Left forelimb (tissue), 1 donor: Measurements from ENCODE around the gene RET.

Experiments
- DNase-seq: peaks from one replicate; pipeline ENCODE4 v3.0.0-alpha.2; 2018; ENCODE audit warnings: low spot score

The RET gene

DNA sequence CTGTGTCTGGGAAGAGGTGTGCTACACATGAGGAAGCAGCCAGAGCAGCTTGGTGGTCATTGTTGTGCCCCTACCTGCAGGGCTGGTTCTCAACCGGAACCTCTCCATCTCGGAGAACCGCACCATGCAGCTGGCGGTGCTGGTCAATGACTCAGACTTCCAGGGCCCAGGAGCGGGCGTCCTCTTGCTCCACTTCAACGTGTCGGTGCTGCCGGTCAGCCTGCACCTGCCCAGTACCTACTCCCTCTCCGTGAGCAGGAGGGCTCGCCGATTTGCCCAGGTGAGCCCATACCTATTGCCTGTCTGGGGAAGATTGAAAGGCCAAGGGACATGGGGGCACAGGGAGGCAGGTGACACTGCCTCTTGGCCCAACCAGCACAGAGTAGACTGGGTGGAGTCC is 32.1 kb downstream of the RET start:
- DNase-seq, result no peak

DNA sequence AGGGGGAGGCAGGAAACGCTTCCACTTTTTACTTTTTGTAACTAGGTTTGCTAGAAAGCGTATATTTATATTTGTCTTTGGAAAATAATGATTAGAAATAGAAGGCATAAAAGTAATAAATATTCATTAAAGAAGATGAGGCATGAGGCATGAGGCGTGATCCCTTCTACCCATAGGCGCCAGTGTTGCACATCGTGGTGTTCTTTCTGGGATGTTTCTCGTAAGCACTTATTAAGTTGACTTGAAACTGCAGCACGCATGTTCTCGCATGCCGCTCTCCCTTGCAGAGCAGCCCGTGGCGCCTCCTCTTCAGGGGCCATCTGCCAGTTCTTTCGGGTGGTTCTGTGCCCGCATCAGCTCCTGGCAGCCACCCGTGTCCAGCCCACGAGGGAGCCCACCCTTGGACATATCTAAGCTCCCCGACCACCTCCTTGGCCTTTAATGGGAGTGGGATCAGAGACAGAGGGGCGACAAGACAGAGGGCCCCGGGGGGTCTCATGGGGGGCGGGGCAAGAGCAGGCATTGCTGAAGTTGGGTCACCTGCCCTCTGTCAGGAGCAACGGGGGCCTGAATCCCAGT is 32.9 kb downstream of the RET start:
- no peak for DNase-seq

DNA sequence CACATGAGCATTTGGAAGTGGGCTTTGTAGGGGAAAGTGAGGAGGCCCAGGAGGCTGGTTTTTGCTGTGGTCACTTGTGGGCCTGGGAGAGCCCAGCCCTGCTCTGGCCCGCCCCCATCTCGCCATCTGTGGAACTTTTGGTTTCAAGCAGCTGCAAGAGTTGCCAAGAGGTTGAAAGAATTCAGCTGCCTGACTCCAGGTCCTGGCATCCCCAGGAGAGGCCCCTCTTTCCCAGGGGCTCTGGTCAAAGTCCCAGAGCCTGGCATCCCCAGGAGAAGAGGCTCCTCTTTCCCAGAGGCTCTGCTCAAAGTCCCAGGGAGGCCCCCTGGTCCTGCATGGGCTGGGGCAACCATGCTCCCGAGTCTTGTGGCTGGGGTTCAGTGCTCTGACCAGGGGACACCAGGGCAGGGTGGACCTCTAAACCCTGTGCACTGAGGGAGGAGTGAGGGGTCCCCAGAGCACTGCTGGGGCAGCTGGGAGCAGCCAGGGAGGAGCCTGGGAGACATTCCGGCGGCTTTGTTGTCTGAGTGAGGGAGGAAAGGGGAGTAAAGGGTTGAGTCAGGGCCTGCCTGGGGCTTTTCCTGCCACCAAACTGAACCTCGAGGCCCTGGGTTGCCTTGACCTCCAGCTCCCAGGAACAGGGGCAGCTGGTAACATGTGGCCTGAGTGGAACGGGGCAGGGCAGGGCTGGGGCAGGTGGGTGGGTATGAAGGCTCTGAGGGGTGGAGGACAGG is 33.6 kb downstream of the RET start:
- DNase-seq, result no peak

DNA sequence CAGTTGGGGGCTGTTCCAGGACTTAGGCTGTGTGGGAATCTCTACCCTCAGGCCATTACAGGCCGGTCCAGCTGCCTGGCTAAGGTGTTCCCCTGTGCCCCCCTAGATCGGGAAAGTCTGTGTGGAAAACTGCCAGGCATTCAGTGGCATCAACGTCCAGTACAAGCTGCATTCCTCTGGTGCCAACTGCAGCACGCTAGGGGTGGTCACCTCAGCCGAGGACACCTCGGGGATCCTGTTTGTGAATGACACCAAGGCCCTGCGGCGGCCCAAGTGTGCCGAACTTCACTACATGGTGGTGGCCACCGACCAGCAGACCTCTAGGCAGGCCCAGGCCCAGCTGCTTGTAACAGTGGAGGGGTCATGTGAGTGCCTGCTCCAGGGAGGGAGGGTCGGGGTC is 34.2 kb downstream of the RET start:
- no peak for DNase-seq

DNA sequence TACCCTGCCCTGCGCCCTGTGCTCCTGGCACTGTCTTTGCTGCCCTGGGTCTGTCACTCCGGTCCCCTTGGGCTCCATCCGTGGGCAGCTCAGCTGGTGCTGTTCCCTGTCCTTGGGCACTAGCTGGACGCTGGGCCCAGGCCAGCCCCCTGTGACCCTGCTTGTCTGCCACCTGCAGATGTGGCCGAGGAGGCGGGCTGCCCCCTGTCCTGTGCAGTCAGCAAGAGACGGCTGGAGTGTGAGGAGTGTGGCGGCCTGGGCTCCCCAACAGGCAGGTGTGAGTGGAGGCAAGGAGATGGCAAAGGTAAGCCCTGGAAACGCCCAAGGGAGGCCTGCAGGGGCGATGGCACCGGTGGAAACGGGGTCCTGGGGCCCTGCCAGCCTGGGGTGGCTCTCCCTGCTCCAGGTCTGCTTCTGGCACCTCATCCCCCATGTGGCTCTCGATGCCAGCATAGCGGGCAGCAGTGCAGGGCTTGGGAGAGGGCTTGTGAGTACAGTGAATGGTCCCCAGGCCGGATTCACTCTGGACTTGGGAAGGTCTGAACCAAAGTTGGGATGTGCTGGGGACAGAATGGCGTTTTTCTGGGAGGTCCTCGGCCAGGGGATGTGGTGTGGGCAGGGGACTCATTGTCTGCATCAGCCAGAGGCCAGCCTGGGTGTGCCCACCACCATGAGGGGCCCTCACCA is 35.2 kb downstream of the RET start:
- DNase-seq, result no peak

DNA sequence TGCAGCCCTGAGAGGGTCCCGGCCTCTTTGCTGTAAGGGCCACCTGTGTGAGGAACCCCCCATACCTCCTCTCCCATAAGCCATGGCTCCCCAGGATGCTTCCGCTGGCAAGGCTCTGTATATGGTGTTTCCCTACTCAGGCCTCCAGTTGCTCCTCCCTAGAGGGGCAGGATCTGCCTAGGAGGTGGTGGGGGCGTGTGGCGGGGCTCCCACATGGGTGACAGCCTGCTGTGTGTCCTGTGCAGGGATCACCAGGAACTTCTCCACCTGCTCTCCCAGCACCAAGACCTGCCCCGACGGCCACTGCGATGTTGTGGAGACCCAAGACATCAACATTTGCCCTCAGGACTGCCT is 35.7 kb downstream of the RET start:
- no peak for DNase-seq

DNA sequence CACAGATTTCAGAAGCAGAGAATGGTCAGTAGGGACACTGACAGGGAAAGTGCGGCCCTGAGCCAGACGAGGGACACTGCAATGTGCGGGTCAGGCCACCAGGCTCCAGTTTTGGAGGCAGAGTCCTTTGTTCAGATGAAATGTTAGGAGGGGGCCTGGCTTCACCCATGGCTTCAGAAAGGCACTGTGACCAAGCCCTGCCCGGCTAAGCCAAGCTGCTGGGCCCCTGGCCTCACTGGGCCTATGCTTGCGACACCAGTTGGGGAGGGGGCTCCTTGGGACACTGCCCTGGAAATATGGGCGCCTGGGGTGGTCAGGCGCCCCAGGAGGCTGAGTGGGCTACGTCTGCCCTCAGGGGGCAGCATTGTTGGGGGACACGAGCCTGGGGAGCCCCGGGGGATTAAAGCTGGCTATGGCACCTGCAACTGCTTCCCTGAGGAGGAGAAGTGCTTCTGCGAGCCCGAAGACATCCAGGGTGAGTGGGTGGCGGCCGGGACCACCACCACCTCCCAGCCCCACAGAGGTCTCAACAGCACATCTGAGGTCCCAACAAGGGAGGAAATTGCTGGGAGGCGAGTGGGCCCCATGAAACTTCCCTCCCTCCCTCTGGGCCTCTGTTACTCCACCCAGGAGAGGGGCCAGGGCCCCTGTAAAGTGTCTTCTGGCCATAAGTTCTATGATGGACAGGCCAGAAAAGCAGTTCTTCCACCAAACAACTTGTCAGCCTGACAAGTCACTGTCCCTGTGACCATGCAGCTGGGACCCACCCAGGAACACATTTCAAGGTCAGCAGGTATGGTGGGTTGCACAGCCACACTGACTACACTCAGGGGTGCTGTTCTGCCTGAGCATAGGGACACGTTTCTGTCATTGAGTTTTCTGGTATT is 36.6 kb downstream of the RET start:
- DNase-seq, result no peak

DNA sequence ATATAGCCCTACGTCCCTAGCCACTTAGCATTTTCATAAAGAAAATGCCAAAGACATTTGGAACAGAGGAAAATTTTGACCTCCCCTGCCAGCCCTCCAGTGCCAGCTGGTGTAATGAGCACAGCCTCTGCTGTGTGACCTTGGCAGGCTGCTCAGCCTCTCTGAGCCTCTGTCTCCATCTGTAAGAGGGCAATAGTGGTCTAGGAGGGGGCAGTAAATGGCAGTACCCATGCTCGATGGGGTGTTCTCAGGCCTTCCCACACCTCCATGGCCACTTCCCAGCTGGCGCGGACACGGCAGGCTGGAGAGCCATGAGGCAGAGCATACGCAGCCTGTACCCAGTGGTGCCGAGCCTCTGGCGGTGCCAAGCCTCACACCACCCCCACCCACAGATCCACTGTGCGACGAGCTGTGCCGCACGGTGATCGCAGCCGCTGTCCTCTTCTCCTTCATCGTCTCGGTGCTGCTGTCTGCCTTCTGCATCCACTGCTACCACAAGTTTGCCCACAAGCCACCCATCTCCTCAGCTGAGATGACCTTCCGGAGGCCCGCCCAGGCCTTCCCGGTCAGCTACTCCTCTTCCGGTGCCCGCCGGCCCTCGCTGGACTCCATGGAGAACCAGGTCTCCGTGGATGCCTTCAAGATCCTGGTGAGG is 37.3 kb downstream of the RET start:
- no peak for DNase-seq

DNA sequence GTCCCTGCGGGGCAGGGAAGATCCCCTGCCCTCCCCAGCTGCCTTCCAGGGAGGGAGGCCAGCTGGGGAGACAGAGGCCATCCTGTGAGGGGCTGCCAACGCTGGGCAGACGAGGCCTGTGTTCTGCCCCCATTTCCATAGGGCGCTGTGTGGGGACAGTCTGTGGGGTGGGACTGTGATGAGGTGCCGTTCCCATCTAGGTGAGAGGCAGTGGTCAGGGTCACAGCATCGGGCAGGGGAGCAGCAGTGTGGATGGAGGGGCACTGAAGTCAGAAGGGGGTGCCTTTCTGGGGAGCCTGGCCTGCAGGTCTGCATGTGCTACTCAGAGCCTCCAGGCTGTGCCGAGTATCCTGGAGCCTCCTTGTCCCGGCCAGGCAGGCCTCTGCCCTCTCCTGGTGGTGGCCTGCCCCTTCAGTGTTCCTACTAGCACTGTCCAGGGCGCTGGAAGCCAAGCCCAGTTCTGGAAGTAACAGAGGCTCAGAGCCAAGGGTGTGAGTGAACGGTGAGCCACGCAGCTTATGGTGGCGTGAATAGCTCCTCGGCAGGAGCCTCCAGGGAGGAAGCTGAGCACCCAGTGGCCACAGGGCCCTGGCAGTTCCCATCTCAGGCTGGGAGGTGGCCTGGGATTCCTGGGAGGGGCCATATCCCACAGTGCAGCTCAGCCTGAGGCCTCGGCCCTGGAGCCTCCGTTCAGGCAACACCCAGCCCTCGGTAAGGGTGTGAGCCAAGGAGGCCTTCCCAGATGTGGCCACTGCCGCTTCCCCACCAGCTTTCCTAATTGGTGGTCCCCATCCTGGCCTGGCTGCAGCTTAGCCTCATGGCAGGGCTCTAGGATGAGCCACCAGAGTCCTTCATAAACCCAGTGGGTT is 38.1 kb downstream of the RET start:
- DNase-seq, result no peak

DNA sequence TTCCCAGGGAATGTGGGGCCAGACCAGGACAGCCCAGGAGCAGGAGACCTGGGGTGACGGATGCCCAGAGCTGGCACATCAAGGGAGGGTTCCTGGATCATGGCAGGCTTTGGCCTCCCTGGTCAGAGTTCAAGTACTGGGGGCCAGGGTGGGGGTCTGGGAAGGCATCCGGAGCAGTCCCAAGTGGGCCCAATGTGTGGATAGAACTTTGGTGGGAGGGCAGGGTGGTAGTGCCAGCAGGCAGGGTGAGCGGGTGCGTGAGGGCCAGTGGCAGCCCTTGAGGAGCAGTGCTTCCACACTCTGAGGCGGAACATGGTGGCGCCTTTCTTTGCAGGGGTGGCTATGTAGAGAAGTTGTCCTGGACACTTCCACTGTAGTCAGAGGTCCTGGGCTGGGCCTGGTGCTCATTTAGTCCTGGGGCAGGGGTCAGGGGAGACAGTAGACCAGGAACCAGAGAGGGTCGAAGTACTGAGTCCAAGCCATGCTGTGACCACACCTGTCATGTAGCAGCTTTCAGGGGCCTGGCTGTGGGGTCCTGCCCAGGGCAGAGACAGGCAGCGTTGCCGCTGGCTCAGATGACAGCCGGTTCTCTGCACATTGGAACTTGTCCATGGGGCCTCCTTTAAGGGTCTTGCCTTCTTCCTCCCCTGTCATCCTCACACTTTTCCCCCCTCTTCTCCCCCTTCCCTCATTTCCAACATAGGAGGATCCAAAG is 39.2 kb downstream of the RET start:
- DNase-seq, result no peak

DNA sequence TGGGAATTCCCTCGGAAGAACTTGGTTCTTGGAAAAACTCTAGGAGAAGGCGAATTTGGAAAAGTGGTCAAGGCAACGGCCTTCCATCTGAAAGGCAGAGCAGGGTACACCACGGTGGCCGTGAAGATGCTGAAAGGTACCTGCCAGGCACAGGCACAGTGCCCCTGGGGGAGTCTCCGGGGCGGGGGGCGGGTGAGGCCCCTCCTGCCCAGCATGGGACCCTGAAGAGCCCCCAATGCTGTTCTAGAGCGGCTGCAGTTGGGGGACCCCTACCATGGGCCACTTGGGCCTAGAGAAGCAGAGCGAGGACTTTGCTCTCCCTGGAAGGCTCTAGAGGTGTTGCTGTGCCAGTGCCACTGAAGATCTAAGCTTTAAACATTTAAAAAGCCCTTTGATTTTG is 39.7 kb downstream of the RET start:
- no peak for DNase-seq

DNA sequence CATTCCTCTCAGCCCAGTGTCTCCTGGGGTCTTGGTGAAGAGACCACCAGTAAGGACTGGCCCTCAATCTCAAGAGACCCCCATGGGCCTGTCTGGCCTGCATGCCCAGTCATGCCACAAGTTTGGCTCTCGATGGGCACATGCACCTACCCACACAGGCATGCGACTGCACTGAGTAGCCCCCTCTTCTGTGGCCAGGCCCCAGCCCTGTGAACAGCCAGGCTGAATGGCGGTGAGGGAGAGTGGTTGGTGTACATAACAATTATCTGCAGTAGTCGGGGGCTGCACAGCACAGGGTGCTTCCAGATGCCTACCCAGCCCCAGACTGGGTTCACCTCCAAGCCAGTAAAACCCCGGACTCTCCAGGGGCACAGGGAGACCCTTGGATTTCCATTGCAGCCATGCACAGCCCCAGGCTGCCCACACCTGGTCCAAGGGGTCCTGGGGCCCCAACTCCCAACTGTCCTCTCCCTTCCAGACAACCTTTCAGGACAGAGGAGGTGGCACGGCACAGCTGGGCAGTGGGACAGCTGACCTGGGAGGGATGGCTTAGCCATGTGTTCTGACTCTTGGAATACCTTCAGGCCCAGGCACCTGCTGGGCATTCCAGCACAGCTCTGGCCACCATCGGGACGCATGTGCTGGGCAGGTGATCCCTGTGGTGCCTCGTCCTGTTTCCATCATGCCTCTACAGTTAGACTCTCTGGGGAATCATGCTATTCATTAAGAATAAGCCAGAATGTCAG is 40.3 kb downstream of the RET start:
- no peak for DNase-seq

DNA sequence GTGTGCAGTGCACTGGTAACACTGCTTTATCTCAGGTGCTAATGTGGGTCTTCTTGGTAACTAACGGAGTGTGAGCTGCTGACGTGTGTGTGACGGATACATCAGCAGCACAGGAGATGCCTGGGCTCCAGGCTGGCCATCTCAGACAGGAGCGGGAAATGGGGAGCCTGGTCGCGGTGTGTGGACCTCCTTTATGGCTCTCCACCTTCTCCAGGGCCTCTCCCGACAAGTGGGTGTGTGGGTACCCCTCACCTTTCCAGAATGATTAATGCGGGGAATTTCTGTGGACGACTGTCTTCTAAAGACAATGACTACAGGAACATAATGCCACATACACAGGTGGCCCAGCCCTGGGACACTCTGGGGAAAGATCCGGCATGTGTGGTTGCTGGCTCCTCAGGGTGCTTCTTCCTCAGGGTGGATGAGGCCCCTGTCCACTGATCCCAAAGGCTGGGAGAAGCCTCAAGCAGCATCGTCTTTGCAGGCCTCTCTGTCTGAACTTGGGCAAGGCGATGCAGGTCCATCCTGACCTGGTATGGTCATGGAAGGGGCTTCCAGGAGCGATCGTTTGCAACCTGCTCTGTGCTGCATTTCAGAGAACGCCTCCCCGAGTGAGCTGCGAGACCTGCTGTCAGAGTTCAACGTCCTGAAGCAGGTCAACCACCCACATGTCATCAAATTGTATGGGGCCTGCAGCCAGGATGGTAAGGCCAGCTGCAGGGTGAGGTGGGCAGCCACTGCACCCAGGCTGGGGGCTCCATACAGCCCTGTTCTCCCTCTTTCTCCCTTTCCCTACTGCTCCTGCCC is 41.1 kb downstream of the RET start:
- DNase-seq, result no peak

DNA sequence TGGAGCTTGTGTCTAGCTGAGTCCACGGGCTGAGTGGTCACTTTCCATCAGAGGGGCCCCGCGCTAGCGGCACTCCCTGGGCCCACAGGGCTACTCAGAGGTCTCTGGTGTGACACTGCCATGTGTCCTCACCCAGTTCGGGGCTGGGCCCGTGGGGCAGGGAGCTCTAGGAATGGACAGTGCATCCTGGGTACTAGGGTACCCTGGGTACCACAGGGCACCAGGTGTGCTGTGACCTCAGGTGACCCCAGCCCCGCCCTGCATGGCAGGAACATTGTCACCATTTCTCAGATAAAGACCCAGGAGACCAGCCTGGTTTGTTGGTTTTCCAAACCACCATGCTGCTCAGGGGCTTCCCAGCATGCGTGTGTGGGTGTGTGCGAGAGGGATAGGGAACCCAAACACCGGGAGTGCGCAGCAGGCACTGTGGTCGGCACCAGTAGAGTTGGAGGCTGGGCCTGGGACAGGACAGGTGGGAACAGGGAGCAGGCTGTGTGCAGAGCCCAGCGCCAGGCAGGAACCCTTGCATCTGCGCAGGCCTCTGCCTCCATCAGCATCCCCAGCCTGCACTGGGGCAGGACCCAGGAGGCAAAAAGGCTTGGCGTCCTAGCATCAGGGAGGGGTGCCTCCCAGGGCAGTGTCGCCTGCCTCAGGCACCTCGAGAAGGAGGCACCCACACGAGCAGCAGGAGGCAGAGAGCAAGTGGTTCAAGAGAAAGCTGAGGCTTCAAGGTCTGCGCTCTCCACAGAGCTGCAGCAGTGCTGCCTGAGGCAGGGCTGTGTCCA is 42.0 kb downstream of the RET start:
- peak; percentile 57 for DNase-seq

DNA sequence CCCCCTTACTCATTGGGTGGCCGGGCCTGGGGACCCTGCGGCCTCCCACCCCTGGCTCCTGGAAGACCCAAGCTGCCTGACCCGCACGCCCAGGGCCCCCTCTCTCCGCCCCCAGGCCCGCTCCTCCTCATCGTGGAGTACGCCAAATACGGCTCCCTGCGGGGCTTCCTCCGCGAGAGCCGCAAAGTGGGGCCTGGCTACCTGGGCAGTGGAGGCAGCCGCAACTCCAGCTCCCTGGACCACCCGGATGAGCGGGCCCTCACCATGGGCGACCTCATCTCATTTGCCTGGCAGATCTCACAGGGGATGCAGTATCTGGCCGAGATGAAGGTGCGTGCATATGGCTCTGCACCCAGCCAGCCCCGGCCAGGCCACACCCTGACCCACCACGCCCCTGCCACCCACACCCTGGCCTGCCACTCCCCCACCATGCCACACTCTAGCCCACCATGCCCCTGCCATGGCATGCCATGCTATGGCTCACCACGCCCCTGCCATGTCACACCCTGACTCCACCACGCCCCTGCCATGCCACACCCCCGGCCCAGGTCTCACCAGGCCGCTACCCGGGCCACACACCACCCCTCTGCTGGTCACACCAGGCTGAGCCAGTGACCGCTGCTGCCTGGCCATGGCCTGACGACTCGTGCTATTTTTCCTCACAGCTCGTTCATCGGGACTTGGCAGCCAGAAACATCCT is 42.7 kb downstream of the RET start:
- DNase-seq, result peak; percentile 65

DNA sequence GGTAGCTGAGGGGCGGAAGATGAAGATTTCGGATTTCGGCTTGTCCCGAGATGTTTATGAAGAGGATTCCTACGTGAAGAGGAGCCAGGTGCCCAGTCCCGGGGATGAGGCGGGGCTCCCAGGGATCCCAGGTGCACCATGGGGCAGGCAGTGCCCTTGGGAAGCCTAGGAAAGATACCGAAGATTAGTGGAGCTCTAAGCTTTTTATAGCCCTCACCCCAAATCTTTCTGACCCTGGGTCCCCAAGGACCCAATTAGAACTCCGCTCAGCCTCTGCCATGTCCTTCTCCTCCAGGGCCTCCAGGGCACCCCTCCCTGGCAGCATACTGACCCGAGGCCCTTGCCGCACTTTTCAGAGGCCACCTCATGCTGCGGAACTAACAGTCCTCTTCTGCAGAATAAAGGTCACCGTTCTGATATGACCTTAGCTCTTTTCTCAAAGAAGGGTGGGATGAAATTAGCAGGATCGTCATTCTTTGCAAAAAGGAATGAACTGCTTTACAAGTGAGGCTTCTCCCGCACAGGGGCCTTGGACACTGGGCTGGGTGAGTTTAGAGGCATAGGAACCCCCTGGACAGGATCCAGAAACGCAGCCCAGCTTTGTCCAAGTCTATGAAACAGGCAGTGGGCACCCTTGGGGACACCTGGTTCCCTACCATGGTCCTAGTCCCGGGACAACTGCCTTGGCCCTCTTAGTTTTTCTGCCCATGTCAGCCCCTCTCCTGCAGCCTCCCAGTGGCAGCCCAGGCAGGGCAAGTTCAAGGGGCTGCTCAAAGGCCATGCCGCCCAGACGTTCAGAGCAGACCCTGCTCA is 43.5 kb downstream of the RET start:
- DNase-seq, result peak; percentile 40

DNA sequence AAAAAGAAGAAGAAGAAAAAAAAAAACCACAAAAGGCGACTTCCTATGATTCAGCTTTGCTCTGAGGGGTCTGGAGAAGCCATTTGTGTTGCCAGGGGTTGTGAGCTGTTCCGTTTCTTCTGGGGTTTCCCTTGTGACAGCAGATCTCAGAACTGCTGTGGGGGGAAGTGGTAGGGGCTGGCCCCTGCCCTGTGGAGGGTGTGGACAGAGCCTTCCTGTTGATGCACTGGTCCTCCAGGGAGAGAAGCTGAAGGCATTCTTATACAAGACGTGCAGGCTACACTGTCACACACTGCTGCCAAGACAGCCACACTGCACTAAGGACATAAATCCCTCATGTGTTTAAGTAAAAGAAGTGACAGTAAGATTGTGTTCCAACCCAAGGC is 44.1 kb downstream of the RET start:
- peak; percentile 56 for DNase-seq
